GM19372 (cell line): ENCODE data around the gene SEPTIN12.

Experiments
- ATAC-seq: cut with Tn5 transposase; IDR thresholded peaks from one replicate; pipeline ENCODE4 v1.9.1; 2021; ENCODE audit warnings: mild to moderate bottlenecking, low read depth, moderate library complexity; ENCODE audit not compliant: unreplicated experiment

The SEPTIN12 gene

GRCh38 chr16:4787627-4788482 lies at the start of gene SEPTIN12:
TSS of gene SEPTIN12 (minus strand) at chr16:4788345. CDS start at chr16:4787645, 700 bp downstream.
- ATAC-seq = no peak

- no peak for ATAC-seq
Measured at GRCh38 chr16:4836727-4837126, 48.6 kb upstream of the SEPTIN12 start.

DNA sequence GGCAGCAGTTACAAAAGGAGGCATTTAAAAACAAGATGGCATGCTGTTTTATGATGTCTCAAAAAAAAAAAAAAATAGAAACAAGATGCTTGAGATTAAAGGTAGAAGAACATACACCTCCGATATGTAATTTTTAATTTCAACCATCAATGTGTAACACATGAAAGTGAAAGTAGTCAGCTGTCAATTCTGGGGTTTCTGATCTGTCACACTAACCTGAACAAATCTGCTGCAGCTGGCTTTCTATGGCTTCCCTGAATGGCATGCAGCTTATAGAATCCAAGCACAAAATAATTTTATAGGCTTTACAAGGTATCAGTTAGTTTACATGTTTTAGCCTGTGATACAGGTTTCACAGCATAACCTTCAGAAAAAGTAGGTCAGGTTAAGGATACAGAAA lies 45.4 kb upstream of the SEPTIN12 start:
- no peak for ATAC-seq

DNA sequence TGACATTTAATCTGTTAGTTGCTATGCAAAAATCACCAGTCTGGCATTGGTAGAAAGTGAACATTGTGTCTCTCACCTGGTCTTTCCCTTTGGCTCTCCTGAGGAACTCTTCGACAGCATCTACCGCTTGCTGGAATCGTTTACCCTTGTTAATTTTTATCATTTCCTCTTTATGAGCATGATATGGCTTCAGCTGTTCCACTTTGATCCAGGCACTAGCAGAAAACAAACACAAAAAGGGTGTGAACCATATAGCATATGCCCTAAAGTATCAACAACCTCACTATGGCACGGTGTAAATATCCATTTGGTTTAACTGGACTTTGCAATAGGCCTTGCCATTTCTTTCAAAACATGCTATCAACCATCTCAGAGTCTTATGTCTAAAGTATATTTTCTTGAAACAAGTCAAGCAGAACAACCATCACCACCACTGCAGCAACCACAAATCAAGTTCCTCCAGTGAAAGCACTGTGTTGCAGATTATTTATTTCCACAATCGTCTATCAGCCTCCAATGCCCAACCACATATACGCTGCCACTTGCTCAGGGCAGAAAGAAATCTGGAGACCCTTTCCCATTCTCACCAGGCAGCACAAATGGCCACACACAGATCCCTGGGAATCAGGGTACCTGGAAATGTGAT lies 44.7 kb upstream of the SEPTIN12 start:
- ATAC-seq = no peak

- no peak for ATAC-seq
Measured at GRCh38 chr16:4831616-4832015, 43.5 kb upstream of the SEPTIN12 start.

- ATAC-seq = no peak
Measured at GRCh38 chr16:4830408-4830807, 42.3 kb upstream of the SEPTIN12 start.

- ATAC-seq = no peak
Measured at GRCh38 chr16:4828567-4829321, 40.6 kb upstream of the SEPTIN12 start.

- ATAC-seq = no peak
Measured at GRCh38 chr16:4826980-4827379, 38.8 kb upstream of the SEPTIN12 start.

GRCh38 chr16:4826526-4826925 lies 38.4 kb upstream of the SEPTIN12 start:
- ATAC-seq = no peak

- ATAC-seq = no peak
Measured at GRCh38 chr16:4825196-4825595, 37.1 kb upstream of the SEPTIN12 start.

DNA sequence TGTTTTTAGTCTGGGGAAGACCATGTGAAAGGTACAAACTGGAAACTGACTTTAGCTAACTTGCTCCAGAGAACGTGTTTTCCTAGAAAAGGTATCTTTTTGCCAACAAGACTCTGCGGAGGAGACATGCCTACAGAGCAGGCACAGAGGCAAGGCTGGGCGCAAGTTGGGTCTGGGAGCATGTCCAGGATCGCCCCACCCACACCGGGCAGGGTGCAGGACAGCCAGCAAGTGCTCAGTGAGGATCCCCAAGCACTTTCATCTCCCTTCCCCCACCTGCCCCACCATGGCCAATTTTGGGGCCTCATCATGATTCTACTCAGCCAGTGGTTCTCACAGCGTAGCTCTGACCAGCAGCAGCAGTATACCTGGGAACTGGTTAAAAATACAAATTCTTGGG lies 32.5 kb upstream of the SEPTIN12 start:
- ATAC-seq = no peak

- no peak for ATAC-seq
Measured at GRCh38 chr16:4814542-4815173, 26.5 kb upstream of the SEPTIN12 start.

- no peak for ATAC-seq
Measured at GRCh38 chr16:4814046-4814445, 25.9 kb upstream of the SEPTIN12 start.

DNA sequence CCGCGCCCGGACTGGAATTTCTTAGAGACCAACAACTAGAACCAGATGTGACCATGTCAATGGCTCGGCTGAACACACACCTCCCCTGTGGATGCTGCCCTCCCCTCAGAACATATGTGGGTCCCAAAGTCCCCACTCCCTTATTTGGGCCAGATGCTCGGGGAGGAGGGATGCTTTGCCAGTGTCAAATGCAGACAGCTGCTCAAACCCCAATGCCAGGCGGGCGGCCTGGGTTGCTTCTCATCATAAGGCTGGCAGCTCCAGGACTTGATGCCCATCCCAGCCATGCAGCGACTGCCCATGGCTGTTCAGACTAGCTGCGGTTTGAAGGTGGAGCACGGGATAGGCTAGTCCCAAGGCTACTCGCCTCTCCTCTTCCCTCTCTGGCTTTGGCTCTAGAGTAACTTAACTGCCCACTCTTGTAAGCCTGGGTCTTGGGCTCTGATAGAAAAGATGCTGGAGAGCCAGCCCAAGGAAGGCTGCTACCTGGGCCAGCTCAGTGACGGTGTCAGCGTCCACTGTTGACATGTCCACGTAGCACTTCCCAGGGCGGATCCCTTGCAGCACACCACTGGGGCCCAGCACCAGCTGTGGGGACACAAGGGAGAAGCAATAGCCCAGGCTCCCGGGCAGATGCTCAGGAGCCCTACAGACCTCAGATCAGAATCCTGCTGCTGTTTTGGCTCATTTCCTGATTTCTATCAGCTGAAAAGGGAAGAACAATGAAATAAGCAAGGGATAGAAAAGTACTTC lies 25.3 kb upstream of the SEPTIN12 start:
- no peak for ATAC-seq

- ATAC-seq = no peak
Measured at GRCh38 chr16:4811773-4812172, 23.6 kb upstream of the SEPTIN12 start.

- no peak for ATAC-seq
Measured at GRCh38 chr16:4811242-4811641, 23.1 kb upstream of the SEPTIN12 start.

DNA sequence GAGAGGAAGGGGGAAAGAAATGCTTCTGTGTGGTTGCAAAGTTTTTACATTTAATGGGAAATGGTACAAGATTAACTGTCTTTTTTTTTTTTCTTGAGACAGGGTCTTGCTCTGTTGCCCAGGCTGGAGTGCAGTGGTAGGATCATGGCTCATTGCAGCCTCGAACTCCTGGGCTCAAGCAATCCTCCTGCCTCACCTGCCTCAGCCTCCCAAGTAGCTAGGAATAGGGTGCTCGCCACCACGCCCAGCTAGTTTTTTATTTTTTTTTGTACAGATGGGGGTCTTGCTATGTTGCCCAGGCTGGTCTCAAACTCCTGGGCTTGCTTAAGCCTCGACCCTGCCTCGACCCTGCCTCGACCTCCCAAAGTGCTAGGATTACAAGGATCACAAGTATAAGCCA lies 18.1 kb upstream of the SEPTIN12 start:
- ATAC-seq = no peak

GRCh38 chr16:4805231-4805630 lies 17.1 kb upstream of the SEPTIN12 start:
- ATAC-seq = no peak

DNA sequence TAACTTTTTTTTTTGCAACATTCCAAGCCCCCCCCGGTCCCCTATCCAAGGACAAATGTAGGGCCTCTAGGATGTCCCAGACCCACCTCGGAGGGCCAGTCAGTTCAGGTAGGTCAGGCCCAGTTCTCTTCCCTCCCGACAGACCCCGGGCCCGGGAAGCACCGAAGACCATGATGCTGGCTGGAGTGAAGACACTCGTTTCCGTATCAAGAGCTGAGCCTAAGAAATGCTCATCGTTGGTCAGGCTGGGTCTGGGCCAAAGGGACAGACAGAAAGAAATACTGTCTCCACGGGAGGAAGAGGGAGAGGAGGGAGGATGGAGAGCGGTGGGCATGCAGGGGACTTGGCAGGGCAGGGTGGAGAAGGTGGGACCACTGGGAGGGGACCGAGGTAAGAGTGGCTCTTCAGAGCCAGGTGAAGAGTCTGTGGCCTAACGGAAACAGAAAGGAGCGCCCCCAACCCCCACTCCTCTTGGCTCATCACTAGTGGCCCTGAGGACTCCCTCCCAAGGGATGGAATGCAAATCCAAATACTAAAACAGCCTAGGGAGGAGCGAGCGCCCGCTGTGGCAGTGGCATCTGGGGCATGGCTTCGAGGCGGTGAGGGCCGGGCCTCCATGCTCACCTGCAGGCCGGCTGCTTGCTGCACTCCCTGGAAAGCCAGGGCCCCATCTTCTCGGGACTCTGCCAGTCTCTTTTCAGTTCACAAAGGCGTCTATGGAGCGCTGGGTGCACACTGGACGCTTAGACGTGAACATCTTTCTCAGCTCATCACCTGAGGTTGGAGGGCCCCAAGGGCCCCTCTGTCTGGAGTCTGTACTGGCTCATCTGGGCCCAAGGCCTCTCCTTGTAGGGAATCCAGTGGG lies 16.0 kb upstream of the SEPTIN12 start:
- no peak for ATAC-seq
